NCI-H2081 (cell line): Measurements from ENCODE around the gene NUDC.
"Not testable (repeated sequence)": the region's sequence is repeated elsewhere in the genome, so short reads cannot be mapped to it uniquely, and the experiment has no call there.

Source experiments
- DNase-seq, 2 experiments: peaks; one replicate each; lab custom pipeline; 2025; lab: John Stamatoyannopoulos, UW

NUDC gene

DNA sequence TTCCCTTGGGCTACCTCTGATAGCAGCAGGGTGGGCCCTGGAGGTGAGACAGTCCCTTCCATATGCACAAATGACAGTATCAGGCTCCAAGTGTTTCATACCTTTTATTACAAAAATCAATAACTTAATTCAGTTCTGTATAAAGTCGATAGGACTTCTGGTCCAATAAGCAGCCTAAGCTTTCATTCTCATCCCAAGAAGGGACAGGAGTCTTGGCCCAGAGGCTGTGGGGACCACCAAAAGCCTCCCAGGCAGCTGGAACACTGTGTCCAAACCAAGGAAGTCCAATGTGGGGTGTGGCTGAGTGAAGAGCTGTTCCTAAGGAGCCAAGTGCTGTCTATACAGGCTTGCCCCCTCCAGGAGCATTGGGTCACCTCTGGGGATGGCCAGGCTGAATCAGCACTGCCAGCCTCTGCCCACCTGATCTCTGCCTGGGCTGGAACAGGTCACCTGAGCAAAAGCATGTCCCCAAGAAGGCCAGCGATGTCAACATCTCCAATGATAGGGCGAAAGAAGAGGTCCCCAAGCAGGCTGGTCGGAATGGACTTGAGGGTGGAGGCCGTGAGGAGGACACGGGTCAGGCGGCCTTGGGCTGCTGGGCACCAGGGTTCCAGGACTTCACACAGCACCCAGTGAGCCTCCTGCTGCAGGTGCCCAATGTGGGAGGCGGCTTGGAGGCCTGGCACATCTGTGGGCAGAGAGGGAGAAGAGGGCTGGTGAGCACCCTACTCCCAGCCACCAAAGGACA is 10.0 kb upstream of the NUDC start:
- DNase-seq = no peak

DNA sequence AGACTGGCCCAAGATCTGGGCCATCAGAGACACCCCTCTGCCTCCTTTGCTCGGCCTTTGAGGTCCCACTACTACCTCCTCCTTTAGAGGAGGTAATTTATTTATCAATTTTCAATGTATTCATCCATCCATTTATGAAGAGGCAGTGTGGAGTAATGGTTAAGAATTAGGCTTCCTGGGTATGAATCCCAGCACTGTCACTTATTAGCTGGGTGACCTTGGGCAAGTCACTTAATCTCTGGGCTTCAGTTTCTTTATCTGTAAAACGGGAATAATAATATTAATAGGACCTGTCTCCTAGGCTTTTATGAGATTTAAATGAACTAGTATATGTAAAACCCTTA is 9.4 kb upstream of the NUDC start:
- no peak for DNase-seq

- no peak for DNase-seq
Observed at GRCh38 chr1:26913389-26913753, 8.2 kb upstream of the NUDC start.

DNA sequence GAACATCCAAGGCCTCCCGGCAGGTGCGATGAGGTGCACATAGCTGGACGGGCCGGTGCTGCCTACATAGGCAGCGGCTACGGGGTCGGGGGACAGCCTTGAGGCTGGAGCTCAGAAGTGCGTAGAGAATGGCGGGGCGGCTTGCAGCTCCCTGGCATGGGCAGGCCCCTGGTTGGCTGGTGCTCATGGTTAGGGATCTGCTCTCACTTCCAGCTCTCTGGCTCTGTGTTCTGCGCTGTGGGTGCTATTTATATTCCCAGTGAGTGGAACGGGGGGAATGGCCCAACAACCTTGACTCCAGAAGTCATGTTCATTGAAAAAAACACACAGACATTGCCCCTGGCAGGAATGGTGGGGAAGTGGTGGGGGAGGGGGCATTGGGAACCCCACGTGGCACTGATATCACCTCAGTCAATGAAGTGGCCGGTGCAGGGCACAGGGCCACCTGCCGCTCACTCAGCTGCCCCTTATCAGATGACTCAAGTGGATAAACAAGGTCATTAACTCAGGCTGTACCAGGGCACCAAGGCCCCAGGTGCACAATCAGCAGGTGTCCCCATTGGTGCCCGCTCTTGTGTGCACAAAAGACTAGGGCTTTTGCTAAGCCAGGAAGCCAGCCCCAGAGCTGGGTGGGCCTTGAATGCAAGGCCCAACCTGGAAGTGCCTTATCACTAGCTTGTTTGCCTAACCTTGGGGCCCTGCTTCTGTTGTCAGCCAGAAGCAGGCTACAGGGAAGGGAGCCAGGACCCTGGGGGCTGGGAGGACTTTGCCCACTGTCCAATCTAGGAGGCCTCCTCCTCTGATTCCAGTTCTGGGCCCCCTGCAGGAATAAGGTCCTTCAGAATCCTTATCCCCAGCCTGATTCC is 7.6 kb upstream of the NUDC start, which contains the start of gene NR0B2:
Gene NR0B2 (minus strand): TSS at position 222 of the 866 bp plus-strand sequence. CDS start 35 bp downstream, at position 187.
- peak; percentile 80 to 96 for DNase-seq

GRCh38 chr1:26915204-26915842 is 6.2 kb upstream of the NUDC start:
- no peak for DNase-seq

DNA sequence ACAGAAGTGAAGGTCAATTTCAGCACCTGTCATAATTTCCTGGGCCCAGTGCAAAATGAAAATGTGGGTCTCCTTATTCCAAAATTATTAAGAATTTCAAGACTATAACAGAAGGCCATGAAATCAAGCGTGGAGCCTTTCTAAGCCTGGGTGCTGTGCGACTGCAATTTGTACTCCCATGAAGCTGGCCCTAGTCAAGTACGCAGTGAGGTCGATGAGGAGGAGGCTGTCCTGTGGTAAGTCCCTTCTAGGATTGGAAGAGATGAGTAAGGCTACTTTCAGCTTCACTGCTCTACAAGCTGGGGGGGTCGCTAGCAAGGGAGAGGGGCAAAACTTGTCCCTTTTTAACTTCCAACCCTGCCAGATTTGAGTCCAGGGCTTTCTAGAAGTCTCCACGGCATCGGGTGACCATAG is 410 bp upstream of the NUDC start:
- DNase-seq = no peak

- no peak for DNase-seq
Observed at GRCh38 chr1:26922431-26922729, 837 bp downstream of the NUDC start.

GRCh38 chr1:26922901-26923300 is 1.4 kb downstream of the NUDC start:
- DNase-seq = no peak

DNA sequence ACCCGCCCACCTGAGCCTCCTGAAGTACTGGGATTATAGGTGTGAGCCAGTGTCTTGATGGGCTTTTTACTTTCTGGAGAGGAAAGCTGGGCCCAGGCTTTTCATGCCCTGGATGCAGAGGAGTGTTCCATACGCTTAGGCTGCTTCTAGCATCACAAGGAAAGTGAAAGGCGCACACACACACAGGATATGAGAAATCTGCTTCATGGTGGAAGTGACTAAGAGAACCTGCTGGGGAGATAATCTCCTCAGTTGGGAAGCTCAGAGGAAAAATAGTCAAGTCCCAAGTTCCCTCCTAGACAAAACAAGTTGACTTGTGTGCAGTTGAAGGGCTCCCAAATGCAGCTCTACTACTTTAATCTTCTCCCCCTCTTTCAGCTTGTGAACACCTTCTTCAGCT is 2.2 kb downstream of the NUDC start:
- no peak for DNase-seq

DNA sequence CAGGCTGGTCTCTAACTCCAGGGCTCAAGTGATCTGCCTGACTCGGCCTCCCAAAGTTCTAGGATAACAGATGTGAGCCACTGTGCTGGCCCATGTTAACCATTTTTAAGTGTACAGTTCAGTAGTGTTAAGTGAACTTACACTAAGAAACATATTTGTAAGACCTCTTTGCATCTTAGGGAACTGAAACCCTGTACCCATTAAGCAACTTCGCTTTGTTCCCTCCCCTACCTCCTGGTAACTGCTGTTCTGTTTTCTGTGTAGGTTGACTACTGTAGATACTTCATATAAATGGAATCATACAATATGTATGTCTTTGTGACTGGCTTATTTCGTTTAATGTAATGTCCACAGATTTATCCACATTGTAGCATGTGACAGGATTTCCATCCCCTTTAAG is 11.0 kb downstream of the NUDC start:
- no peak for DNase-seq

DNA sequence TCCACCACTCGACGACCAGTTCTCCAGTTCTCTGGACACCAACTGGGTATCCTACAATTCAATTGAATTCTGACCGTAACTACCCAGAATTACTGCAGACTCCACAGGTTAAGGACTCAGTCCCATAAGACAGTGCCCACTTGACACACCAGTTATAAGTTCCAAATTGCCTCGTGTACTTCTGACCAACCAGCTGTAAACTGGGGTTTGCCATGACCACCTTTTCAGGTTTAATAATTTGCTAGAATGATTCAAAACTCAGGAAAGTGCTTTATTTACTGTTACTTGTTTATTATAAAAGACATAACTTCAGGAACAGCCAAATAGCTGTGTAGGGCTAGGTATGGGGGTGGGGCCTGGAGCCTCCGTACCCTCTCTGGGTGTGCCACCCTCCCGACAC is 15.3 kb downstream of the NUDC start:
- no peak for DNase-seq

DNA sequence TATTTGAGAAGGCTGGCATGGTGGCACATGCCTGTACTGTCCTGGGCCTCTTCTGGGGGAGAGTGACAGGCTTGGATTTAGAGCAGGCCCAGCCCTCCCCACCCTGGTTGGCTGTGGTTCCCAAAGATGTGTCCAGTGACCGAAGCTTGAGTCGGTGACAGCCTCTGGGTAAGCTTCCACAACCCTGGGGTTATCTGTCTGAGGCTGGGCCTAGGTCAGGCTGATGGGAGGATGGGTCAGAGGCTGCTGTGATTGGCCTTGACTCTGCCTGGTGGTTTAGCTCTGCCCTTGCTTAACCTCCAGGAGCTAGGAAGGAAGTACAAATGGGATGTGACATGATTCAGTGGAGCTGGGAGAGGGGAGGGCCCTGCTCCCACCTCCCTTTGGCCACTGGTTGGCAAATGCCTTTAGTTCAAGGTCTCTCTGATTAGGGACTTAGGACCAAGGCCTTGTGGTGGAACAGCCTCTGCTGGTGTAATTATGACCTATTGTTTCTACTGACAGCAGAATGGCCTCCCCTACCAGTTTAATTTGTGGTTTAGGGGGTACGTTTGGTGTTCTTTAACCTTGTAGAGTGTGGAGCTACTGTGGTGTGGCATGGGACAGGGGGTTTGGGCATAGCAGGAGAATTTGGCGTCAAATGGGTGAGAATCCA is 16.6 kb downstream of the NUDC start:
- no peak for DNase-seq

GRCh38 chr1:26938659-26939025 is 17.1 kb downstream of the NUDC start:
- no peak for DNase-seq

- DNase-seq = no peak
Observed at GRCh38 chr1:26941311-26941710, 19.8 kb downstream of the NUDC start.

- no peak for DNase-seq
Observed at GRCh38 chr1:26942656-26943055, 21.1 kb downstream of the NUDC start.

DNA sequence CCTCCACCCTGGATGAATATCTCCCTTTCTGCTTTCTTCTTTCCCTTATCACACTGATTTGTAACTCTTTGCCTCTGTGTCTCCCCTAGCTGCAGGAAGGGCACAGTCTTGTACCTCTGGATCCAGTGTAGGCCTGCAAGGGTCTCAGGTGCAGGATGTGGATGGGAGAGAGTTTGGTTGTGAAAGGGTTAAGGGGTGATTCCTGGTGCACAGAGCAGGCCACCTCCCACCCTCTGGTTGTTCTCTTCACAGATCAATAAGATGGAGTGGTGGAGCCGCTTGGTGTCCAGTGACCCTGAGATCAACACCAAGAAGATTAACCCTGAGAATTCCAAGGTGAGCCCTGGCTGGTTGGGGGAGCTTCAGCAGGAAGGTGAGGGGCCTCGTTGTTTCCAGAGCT is 23.6 kb downstream of the NUDC start:
- DNase-seq = no peak

DNA sequence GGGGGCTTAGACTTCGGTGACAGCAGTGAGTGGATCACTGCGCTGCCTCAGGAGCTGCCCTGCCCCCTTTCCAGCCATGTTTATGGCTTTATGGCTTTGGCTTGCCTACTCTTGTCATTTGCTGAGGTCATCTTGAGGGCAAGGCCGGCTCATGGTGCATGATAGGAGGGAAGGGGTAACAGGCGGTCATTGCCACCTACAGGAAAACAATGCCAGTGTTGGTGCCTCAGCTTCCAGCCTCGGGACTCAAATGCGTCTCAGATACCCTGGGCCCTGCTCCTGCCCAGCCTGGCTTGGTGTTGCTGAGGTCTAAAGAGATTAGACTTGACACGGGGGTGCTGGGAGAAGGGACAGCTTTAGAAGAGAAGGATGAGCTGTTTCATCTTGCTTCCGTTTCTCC is 24.2 kb downstream of the NUDC start:
- DNase-seq = no peak

DNA sequence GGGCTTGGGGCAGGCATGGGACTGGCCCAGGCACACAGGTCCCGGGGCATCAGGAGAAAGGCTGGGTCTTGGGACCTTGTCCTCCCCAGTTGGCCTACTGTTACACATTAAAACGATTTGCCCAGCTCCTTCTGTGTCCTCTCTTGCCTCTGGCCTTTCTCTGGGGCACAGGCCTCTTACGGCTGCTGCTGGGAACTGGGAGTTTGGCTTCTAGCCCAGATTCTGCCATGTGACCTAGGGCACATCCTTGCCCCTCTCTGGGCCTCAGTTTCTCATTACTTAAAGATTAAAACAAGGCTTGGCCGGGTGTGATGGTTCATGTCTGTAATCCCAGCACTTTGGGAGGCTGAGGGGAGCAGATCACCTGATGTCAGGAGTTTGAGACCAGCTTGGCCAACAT is 24.7 kb downstream of the NUDC start:
- no peak for DNase-seq

DNA sequence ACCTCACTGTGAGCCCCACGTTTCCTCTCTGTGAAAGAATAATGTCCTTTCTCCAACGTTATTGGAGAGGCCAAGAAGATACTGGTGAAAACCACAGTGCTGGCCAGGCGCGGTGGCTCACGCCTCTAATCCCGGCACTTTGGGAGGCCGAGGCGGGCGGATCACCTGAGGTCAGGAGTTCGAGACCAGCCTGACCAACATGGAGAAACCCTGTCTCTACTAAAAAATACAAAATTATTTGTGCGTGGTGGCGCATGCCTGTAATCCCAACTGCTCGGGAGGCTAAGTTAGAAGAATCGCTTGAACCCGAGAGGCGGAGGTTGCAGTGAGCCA is 27.1 kb downstream of the NUDC start:
- not testable (repeated sequence) for DNase-seq

DNA sequence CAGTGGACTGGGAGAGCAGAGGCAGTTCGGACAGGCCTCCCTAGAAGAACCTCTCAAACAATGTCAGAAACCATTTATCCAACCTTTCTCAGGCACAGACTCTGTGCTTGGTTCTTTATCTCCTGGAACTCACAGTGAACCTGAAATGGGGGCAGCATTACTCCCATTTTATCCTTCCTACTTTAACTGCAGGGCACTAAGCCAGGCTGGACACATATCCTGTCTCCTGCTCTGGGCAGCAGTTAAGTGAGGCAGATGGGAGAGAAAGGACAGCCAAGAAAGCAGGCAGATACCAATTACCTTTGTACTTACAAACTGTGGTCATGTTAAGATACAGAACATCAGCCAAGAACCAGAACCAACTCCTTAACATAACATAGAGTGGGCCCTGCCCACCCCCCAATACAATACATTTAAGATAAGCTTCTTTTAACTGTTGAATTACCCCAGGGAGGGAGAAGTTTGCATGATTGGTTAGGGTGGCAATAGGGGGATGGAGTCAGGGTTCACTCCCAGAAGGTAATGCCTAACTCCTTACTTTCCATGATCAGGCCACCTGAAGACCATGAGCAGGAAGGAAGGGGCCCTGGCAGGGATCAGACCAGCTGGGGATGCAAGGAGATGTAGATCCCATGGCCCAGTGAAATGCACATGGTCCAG is 27.9 kb downstream of the NUDC start:
- no peak for DNase-seq

DNA sequence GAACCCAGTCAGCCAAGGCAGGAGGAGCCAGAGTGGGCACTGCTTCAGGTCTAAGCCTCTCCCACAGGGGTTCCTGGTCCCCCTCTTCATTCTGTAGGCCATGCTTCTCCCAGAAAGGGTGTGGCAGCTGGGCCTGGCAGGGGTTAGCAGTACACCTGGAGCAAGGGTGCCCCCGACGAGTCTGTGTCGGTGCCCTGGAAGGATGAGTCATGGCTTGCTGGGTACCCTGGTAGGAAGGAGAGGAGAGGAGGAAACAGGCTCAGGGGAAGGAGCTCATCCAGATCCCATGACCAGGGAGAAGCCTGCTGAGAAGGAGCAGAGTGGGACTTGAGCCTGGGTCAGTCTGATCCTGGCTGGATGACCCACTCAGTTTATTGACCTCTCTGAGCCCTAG is 28.4 kb downstream of the NUDC start:
- DNase-seq = no peak

DNA sequence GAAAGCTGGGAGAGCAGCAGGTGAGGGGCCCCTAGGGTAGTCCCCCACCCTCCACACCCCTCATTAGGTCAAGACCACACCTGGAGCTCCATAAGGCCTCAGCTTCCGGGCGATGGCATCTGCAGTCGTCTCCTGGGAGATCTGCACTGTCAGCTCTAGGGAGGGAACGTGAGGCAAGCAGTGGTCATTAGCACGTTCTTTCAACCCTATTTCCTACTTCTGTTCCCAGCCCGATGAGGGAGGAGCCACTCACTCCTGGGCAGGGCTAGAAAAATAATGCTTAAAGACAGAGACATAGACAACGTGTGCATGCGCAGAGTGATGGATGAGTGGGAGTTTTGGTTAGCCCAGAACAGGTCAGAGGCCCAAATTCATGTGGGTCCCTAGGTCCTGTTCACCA is 29.1 kb downstream of the NUDC start:
- no peak for DNase-seq
